GM06990 (cell line): Measurements from ENCODE around the gene FRMD4A.
"Not testable (repeated sequence)": the region's sequence is repeated elsewhere in the genome, so short reads cannot be mapped to it uniquely, and the experiment has no call there.

Experiments
- DNase-seq: peaks from one replicate; pipeline ENCODE4 v3.0.0-alpha.2; 2011; ENCODE audit not compliant: insufficient read length; ENCODE audit errors: extremely low read depth
- H3K27me3 ChIP-seq: replicated peaks from 2 replicates; pipeline ENCODE4 v1.6.0; 2011; ENCODE audit warnings: low read length; ENCODE audit not compliant: control insufficient read depth, insufficient read depth
- H3K36me3 ChIP-seq: 2 replicates; pipeline ENCODE4 v1.5.1; 2011; ENCODE audit warnings: low read length; ENCODE audit not compliant: control insufficient read depth, insufficient read depth
- H3K4me3 ChIP-seq: replicated peaks from 2 replicates; pipeline ENCODE4 v1.5.1; 2011; ENCODE audit warnings: low read depth, mild to moderate bottlenecking, control low read depth, low read length
- CTCF ChIP-seq: IDR thresholded peaks from 2 replicates; pipeline ENCODE4 v1.5.1; 2011; ENCODE audit warnings: low read length, control low read depth, mild to moderate bottlenecking, inconsistent platforms; ENCODE audit not compliant: insufficient read depth, poor library complexity, severe bottlenecking

Gene FRMD4A

GRCh38 chr10:13925971-13926780 lies 404.5 kb downstream of the FRMD4A start:
- Histone ChIP-seq H3K36me3 (no peaks in the 10 kb centered on the region; the same call in none of the 2 replicates), H3K4me3 (no peak overlapping the region), H3K27me3 (no peaks in the 10 kb centered on the region)
- peak; percentile 44 for DNase-seq
- no peak for TF ChIP-seq CTCF

GRCh38 chr10:13924040-13924725 lies 406.5 kb downstream of the FRMD4A start:
- no peaks in the 10 kb centered on the region; the same call in none of the 2 replicates for H3K36me3 ChIP-seq
- no peak for TF ChIP-seq CTCF
- H3K4me3 ChIP-seq, result no peak overlapping the region
- DNase-seq, result no peak
- no peaks in the 10 kb centered on the region for H3K27me3 ChIP-seq

GRCh38 chr10:13922586-13922985 lies 408.1 kb downstream of the FRMD4A start:
- no peaks in the 10 kb centered on the region; the same call in none of the 2 replicates for H3K36me3 ChIP-seq
- no peak for DNase-seq
- TF ChIP-seq CTCF, result no peak
- H3K4me3 ChIP-seq, result no peak overlapping the region
- H3K27me3 ChIP-seq, result no peaks in the 10 kb centered on the region

- no peak for TF ChIP-seq CTCF
- no peaks in the 10 kb centered on the region for H3K27me3 ChIP-seq
- no peaks in the 10 kb centered on the region; the same call in none of the 2 replicates for H3K36me3 ChIP-seq
- H3K4me3 ChIP-seq, result no peak overlapping the region
- DNase-seq, result no peak
Measured at GRCh38 chr10:13921941-13922340, 408.8 kb downstream of the FRMD4A start.

- DNase-seq, H3K4me3 ChIP-seq, H3K27me3 ChIP-seq, H3K36me3 ChIP-seq: not testable (repeated sequence)
Measured at GRCh38 chr10:13921131-13921530, 409.6 kb downstream of the FRMD4A start.

- Histone ChIP-seq H3K4me3 (no peak overlapping the region), H3K27me3 (no peaks in the 10 kb centered on the region), H3K36me3 (no peaks in the 10 kb centered on the region; the same call in none of the 2 replicates)
- TF ChIP-seq CTCF, result no peak
- DNase-seq, result no peak
Measured at GRCh38 chr10:13920465-13920864, 410.3 kb downstream of the FRMD4A start.
